Right lobe of liver (tissue), 6 donors: Measurements from ENCODE around the gene DLD. TPM values are rescaled to one million over a fixed set of nuclear protein-coding genes. Genes with fewer than 3 reads are reported as not detected.
"Not testable (repeated sequence)": the region's sequence is repeated elsewhere in the genome, so short reads cannot be mapped to it uniquely, and the experiment has no call there.

Experiments used
- ATAC-seq, 4 donors: fragments of 200-7000 bp; cut with Tn5 transposase; one replicate each; pipeline ENCODE4 v1.9.1; 2020; ENCODE audit warnings: mild to moderate bottlenecking in 4 of 4, moderate library complexity in 4 of 4
- DNase-seq, 3 donors: peaks; one replicate each; pipeline ENCODE4 v3.0.0-alpha.2; 2020
- H3K27ac ChIP-seq, 3 donors: fragments of 200-600 bp; one replicate each; pipeline ENCODE4 v1.8.0; 2022
- H3K27me3 ChIP-seq, 2 donors: fragments of 200-600 bp; one replicate each; pipeline ENCODE4 v1.8.0; 2022
- H3K36me3 ChIP-seq, 4 donors: fragments of 200-600 bp; sonication (generic) in 1 of 4; one replicate each; pipeline versions ENCODE4 v1.5.1 to v1.8.0; 2017 to 2022; ENCODE audit warnings: control low read depth in 1 of 4
- H3K4me1 ChIP-seq, 4 donors: fragments of 200-600 bp; sonication (generic) in 1 of 4; one replicate each; pipeline versions ENCODE4 v1.5.1 to v1.8.0; 2017 to 2022; ENCODE audit warnings: control low read depth in 1 of 4
- H3K4me3 ChIP-seq, 3 donors: fragments of 200-600 bp; one replicate each; pipeline ENCODE4 v1.8.0; 2022
- H3K9me3 ChIP-seq, 4 donors: fragments of 200-600 bp; sonication (generic) in 1 of 4; one replicate each; pipeline versions ENCODE4 v1.5.1 to v1.8.0; 2017 to 2022; ENCODE audit warnings: control low read depth in 1 of 4
- POLR2A ChIP-seq: fragments of 450-650 bp; IDR thresholded peaks from one replicate; pipeline ENCODE4 v1.6.1; 2017; ENCODE audit warnings: antibody characterized with exemption, mild to moderate bottlenecking
- WGBS: methylation state at CpG from one replicate; pipeline ENCODE4 v1.1.6; 2018; ENCODE audit warnings: low coverage, low lambda C conversion rate; ENCODE audit not compliant: insufficient coverage; ENCODE audit errors: missing lambda C conversion rate; 5-methylcytosine and 5-hydroxymethylcytosine counted together
- intact Hi-C, 2 donors: fragments of 100-400 bp; cut with DNase I; formaldehyde crosslinking; loops; one replicate each; pipeline versions ENCODE4 v1.11.2 to v1.14.1; 2022
- total RNA-seq, 6 experiments: library from RNA; depleted of rRNA in 2 of 6; stranded (reverse); fragments of >200 nt in 2 of 6; fragmentation: NEBNext Ultra II Directional in 3 of 6; extraction: Animal tissue kit (Norgen Biotek cat#: 25700) in 3 of 6; gene quantifications; one replicate each; pipeline versions ENCODE4 v1.1.0 to v1.2.4, GENCODE V29; 2016 to 2023
- TF ChIP-seq, protein P1 (sequence below), 4 donors: fragments of 200-600 bp in 3 of 4; fragments of 450-650 bp in 1 of 4; IDR thresholded peaks; one replicate each; pipeline versions ENCODE4 v1.5.1 to v1.8.0; 2016 to 2022; ENCODE audit warnings: antibody characterized with exemption in 4 of 4, mild to moderate bottlenecking in 2 of 4
- donor health status: DM: no; HTN: yes; CAD: no.
- donor health status: DM: no; HTN: no; CAD: no.
- donor health status: DM: no; HTN: no; CAD: no.
- donor health status: DM: no; HTN: yes; CAD: no.
- donor health status: DM: no; HTN: yes; CAD: no.

DLD gene
- total RNA-seq, 6 experiments from 2014 or later, result 51.5 to 69.4 (median 61.0) TPM

DNA sequence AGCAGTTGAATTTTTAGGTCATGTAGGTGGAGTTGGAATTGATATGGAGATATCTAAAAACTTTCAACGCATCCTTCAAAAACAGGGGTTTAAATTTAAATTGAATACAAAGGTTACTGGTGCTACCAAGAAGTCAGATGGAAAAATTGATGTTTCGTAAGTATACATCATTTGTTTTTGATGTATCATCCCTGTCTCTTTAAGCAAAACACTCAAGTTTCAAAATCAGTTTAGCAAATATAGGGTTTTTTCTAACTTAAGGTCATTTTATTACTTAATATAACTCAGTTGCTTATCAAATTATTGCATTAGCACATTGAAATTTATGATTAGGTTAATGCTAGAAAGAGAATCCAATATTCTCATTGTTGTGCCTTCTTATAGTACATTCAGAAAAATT lies 24.6 kb downstream of the DLD start:
- Histone ChIP-seq H3K27me3 (no peaks in the 10 kb centered on the region), H3K4me1 (no peaks in the 10 kb centered on the region), H3K9me3 (no peaks in the 10 kb centered on the region), H3K36me3 (peaks cover 0 to 50% (median 27%) of the 10 kb centered on the region in 4 donors), H3K27ac (no peak overlapping the region), H3K4me3 (no peak overlapping the region)
- intact Hi-C loops, result no loop called here
- ATAC-seq (no peak), DNase-seq (no peak)
- TF ChIP-seq POLR2A, result no peak
- TF ChIP-seq, protein P1, sequence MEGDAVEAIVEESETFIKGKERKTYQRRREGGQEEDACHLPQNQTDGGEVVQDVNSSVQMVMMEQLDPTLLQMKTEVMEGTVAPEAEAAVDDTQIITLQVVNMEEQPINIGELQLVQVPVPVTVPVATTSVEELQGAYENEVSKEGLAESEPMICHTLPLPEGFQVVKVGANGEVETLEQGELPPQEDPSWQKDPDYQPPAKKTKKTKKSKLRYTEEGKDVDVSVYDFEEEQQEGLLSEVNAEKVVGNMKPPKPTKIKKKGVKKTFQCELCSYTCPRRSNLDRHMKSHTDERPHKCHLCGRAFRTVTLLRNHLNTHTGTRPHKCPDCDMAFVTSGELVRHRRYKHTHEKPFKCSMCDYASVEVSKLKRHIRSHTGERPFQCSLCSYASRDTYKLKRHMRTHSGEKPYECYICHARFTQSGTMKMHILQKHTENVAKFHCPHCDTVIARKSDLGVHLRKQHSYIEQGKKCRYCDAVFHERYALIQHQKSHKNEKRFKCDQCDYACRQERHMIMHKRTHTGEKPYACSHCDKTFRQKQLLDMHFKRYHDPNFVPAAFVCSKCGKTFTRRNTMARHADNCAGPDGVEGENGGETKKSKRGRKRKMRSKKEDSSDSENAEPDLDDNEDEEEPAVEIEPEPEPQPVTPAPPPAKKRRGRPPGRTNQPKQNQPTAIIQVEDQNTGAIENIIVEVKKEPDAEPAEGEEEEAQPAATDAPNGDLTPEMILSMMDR (IDR thresholded peaks at IDR 0.05), result no peak
- 91% methylated on average over 2 of the region's 2 CpGs for WGBS

DNA sequence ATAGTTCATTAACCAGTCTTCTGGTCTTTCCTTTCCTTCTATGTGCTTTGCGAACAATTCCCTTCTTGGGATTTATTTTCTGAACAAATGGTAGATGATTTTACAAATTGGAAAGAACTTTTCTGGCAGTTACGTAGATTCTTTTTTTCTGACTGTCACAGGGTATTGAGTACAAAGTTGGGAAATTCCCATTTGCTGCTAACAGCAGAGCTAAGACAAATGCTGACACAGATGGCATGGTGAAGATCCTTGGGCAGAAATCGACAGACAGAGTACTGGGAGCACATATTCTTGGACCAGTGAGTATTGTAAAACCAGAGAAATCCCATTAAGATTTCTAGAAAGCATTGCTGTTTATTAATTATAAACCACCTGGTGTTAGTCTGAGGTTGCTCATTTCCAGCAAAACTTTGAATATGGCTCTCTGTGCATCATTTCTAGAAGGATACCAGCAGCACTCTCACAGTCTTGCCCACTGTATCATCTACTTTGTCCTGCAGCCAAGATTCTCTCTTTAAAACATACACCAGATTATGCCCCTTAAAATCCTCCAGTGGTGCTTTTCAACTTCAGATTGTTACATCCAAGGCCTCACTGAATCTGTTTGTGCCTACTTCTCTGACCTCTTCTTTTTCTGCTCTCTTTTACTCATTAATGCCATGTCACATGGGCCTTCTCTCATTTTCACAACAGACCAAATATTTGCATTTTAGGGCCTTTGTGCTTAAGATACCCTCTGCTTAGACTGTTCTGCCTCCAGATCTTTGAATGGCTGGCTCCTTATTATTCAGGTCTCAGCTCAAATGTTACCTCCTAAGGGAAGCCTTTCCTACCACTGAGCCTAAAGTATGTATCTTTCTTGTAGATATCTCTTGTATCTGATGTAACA lies 27.0 kb downstream of the DLD start:
- TF ChIP-seq, protein P1 (IDR thresholded peaks at IDR 0.05), result no peak
- no peak for TF ChIP-seq POLR2A
- Histone ChIP-seq H3K9me3 (no peaks in the 10 kb centered on the region), H3K4me3 (no peak overlapping the region), H3K27ac (no peak overlapping the region), H3K27me3 (no peaks in the 10 kb centered on the region), H3K4me1 (no peaks in the 10 kb centered on the region), H3K36me3 (peaks cover 0 to 50% (median 24%) of the 10 kb centered on the region in 4 donors)
- DNase-seq (no peak), ATAC-seq (no peak)
- intact Hi-C loops, result no loop called here
- WGBS, result 83% methylated on average over 3 of the region's 3 CpGs

- WGBS, result 96% methylated on average over 2 of the region's 2 CpGs
- Histone ChIP-seq H3K9me3 (no peaks in the 10 kb centered on the region), H3K4me3 (no peak overlapping the region), H3K27me3 (no peaks in the 10 kb centered on the region), H3K27ac (no peak overlapping the region), H3K4me1 (no peaks in the 10 kb centered on the region), H3K36me3 (peaks cover 0 to 56% (median 24%) of the 10 kb centered on the region in 4 donors)
- ATAC-seq (no peak), DNase-seq (no peak)
- no peak for TF ChIP-seq POLR2A
- TF ChIP-seq, protein P1 (IDR thresholded peaks at IDR 0.05), result no peak
- intact Hi-C loops, result no loop called here
Observed at GRCh38 chr7:107918948-107919347, 28.0 kb downstream of the DLD start.

DNA sequence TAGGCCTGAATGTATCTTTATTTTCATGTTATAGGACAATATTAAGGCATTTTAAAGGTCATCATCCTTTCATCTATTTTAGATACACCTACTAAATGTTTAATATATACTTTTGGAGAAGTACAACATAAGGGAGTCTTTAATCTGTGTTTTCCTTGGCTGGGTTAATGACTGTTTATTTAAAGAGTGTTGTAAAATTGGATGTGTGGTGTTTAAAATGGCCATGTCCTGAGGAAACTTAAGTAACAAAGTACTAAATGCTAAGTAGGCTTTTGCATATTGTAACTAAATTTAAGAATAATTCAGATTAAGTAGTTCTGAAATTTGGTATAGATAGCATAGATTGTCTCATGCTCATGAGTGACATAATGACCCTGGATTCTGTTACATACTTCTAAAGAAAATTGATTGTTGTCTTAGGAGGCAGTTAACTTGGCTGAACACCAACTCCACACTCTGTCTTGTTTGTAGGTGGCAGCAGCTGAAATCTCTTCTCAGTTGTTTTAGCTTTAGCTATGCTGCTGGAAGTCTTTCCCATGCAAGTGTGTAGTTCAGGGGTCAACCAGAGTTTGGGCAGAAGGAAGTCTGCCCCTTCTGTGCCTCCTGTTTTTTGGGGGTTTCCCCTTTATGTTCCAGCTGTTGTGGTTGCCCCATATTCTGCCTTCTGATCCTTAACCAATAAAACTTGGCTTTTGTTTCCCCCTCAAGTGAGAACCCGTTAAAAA lies 29.2 kb downstream of the DLD start:
- no peaks in the 10 kb centered on the region for H3K4me1 ChIP-seq
- DNase-seq (no peak), ATAC-seq (no peak)
- H3K4me3 ChIP-seq, result no peak overlapping the region
- no peaks in the 10 kb centered on the region for H3K27me3 ChIP-seq
- H3K36me3 ChIP-seq, result peaks cover 0 to 56% (median 24%) of the 10 kb centered on the region in 4 donors
- TF ChIP-seq, protein P1 (IDR thresholded peaks at IDR 0.05), result no peak
- TF ChIP-seq POLR2A, result no peak
- WGBS, result 38% methylated on average over 1 of the region's 1 CpG
- H3K27ac ChIP-seq, result no peak overlapping the region
- intact Hi-C loops, result no loop called here
- no peaks in the 10 kb centered on the region for H3K9me3 ChIP-seq

DNA sequence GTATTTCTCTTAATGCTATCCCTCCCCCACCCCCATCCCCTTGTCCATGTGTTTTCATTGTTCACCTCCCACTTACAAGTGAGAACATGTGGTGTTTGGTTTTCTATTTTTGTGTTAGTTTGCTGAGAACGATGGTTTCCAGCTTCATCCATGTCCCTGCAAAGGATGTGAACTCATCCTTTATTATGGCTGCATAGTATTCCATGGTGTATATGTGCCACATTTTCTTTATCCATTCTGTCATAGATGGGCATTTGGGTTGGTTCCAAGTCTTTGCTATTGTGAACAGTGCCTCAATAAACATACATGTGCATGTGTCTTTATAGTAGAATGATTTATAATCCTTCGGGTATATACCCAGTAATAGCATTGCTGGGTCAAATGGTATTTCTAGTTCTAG lies 30.8 kb downstream of the DLD start:
- H3K4me1 ChIP-seq, DNase-seq, H3K9me3 ChIP-seq, H3K27me3 ChIP-seq, H3K27ac ChIP-seq, ATAC-seq, intact Hi-C loops, H3K4me3 ChIP-seq: not testable (repeated sequence)
- WGBS, result 85% methylated on average over 2 of the region's 2 CpGs
- H3K36me3 ChIP-seq, result peaks cover 0 to 47% (median 20%) of the 10 kb centered on the region in 4 donors
